Breast epithelium (tissue), 3 donors: ENCODE measurements around the gene MGAT5.

ENCODE experiments used
- POLR2A ChIP-seq: fragments of 450-650 bp; IDR thresholded peaks from one replicate; pipeline ENCODE4 v1.6.1; 2016; ENCODE audit warnings: antibody characterized with exemption, mild to moderate bottlenecking, moderate library complexity
- TF ChIP-seq, protein P1 (sequence below), 3 donors: fragments of 450-650 bp; IDR thresholded peaks; one replicate each; pipeline ENCODE4 v1.5.1; 2016 to 2017; ENCODE audit warnings: antibody characterized with exemption in 3 of 3, mild to moderate bottlenecking in 3 of 3, moderate library complexity in 3 of 3

DNA sequence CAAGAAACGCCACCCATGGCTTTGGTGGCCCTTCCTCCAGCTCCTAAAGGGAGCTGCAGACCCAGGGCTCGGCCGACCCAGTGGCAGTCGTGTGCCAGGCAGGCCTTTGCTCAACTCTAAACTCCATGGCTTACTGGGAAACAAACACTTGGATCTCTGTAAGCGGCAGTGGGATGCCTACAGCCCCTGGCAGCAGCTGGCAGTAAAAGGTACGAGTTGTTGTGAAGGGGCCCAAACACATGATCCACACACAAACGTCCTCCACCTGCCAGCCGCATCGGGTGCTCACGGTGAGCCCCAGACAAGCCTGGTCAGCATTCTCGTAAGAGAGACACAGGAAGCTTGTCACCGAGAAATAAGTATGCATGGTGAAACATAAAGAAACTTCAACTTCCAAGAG is 214.9 kb downstream of the MGAT5 start:
- TF ChIP-seq POLR2A, result no peak
- TF ChIP-seq, protein P1, sequence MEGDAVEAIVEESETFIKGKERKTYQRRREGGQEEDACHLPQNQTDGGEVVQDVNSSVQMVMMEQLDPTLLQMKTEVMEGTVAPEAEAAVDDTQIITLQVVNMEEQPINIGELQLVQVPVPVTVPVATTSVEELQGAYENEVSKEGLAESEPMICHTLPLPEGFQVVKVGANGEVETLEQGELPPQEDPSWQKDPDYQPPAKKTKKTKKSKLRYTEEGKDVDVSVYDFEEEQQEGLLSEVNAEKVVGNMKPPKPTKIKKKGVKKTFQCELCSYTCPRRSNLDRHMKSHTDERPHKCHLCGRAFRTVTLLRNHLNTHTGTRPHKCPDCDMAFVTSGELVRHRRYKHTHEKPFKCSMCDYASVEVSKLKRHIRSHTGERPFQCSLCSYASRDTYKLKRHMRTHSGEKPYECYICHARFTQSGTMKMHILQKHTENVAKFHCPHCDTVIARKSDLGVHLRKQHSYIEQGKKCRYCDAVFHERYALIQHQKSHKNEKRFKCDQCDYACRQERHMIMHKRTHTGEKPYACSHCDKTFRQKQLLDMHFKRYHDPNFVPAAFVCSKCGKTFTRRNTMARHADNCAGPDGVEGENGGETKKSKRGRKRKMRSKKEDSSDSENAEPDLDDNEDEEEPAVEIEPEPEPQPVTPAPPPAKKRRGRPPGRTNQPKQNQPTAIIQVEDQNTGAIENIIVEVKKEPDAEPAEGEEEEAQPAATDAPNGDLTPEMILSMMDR (IDR thresholded peaks at IDR 0.05), result no peak
